Activated T-cell treated with anti-CD3 and anti-CD28 coated beads, Interleukin-2, amount 50 U/mL, for 4 hours (primary cell): ENCODE data around the gene KPTN. TPM values are rescaled to one million over a fixed set of nuclear protein-coding genes. Genes with fewer than 3 reads are reported as not detected.

Experiments used
- ATAC-seq, 2 donors: fragments of 200-7000 bp; cut with Tn5 transposase; one replicate each; pipeline ENCODE4 v1.10.0; 2021
- DNase-seq: peaks from one replicate; pipeline ENCODE4 v3.0.0-alpha.2; 2020
- H3K27me3 Mint-ChIP-seq: one replicate; pipeline ENCODE4 v1.8.0; 2021; ENCODE audit warnings: low read depth, mixed read lengths
- H3K36me3 Mint-ChIP-seq: one replicate; pipeline ENCODE4 v1.8.0; 2022; ENCODE audit warnings: mixed read lengths; ENCODE audit not compliant: insufficient read depth
- H3K4me1 Mint-ChIP-seq: one replicate; pipeline ENCODE4 v1.8.0; 2021; ENCODE audit warnings: low read depth, mixed read lengths
- H3K4me3 Mint-ChIP-seq: one replicate; pipeline ENCODE4 v1.8.0; 2021; ENCODE audit warnings: mild to moderate bottlenecking, moderate library complexity, mixed read lengths
- H3K9me3 Mint-ChIP-seq: one replicate; pipeline ENCODE4 v1.8.0; 2021; ENCODE audit warnings: mixed read lengths
- total RNA-seq, 3 donors: library from RNA; stranded (reverse); gene quantifications; one replicate each; pipeline ENCODE4 v1.2.1, GENCODE V29; 2021

KPTN gene
- total RNA-seq, 3 donors from 2014 or later: 12.3 to 17.4 (median 14.9) TPM

- Mint-ChIP-seq H3K9me3 (no peaks in the 10 kb centered on the region), H3K4me3 (peak overlapping the region; percentile 99), H3K27me3 (no peaks in the 10 kb centered on the region), H3K36me3 (no peaks in the 10 kb centered on the region), H3K4me1 (peaks cover 73% of the 10 kb centered on the region)
- ATAC-seq (no peak), DNase-seq (no peak)
Observed at GRCh38 chr19:47512183-47512947, 28.3 kb upstream of the KPTN start.

GRCh38 chr19:47511681-47512080 is 27.7 kb upstream of the KPTN start:
- no peak for ATAC-seq
- Mint-ChIP-seq H3K4me1 (peaks cover 67% of the 10 kb centered on the region), H3K27me3 (no peaks in the 10 kb centered on the region), H3K9me3 (no peaks in the 10 kb centered on the region), H3K4me3 (no peak overlapping the region), H3K36me3 (no peaks in the 10 kb centered on the region)
- DNase-seq: no peak

- no peaks in the 10 kb centered on the region for H3K27me3 Mint-ChIP-seq
- peaks cover 61% of the 10 kb centered on the region for H3K4me1 Mint-ChIP-seq
- ATAC-seq (no peak), DNase-seq (no peak)
- no peaks in the 10 kb centered on the region for H3K9me3 Mint-ChIP-seq
- H3K4me3 Mint-ChIP-seq: no peak overlapping the region
- no peaks in the 10 kb centered on the region for H3K36me3 Mint-ChIP-seq
Observed at GRCh38 chr19:47511128-47511517, 27.1 kb upstream of the KPTN start.

- Mint-ChIP-seq H3K27me3 (no peaks in the 10 kb centered on the region), H3K4me3 (no peak overlapping the region), H3K36me3 (no peaks in the 10 kb centered on the region), H3K9me3 (no peaks in the 10 kb centered on the region), H3K4me1 (peaks cover 56% of the 10 kb centered on the region)
- ATAC-seq: no peak
- DNase-seq: no peak
Observed at GRCh38 chr19:47510516-47511127, 26.6 kb upstream of the KPTN start.

- no peaks in the 10 kb centered on the region for H3K36me3 Mint-ChIP-seq
- no peaks in the 10 kb centered on the region for H3K9me3 Mint-ChIP-seq
- H3K4me1 Mint-ChIP-seq: peaks cover 53% of the 10 kb centered on the region
- DNase-seq (no peak), ATAC-seq (no peak)
- H3K27me3 Mint-ChIP-seq: no peaks in the 10 kb centered on the region
- no peak overlapping the region for H3K4me3 Mint-ChIP-seq
Observed at GRCh38 chr19:47509973-47510372, 26.0 kb upstream of the KPTN start.

GRCh38 chr19:47509170-47509847 is 25.3 kb upstream of the KPTN start:
- Mint-ChIP-seq H3K27me3 (no peaks in the 10 kb centered on the region), H3K36me3 (no peaks in the 10 kb centered on the region), H3K4me3 (no peak overlapping the region), H3K9me3 (no peaks in the 10 kb centered on the region), H3K4me1 (peaks cover 48% of the 10 kb centered on the region)
- ATAC-seq: no peak
- no peak for DNase-seq

GRCh38 chr19:47508721-47509120 is 24.7 kb upstream of the KPTN start:
- Mint-ChIP-seq H3K27me3 (no peaks in the 10 kb centered on the region), H3K4me3 (no peak overlapping the region), H3K36me3 (no peaks in the 10 kb centered on the region), H3K4me1 (peaks cover 44% of the 10 kb centered on the region), H3K9me3 (no peaks in the 10 kb centered on the region)
- ATAC-seq (no peak), DNase-seq (no peak)

- ATAC-seq (no peak), DNase-seq (no peak)
- no peak overlapping the region for H3K4me3 Mint-ChIP-seq
- no peaks in the 10 kb centered on the region for H3K9me3 Mint-ChIP-seq
- peaks cover 3% of the 10 kb centered on the region for H3K36me3 Mint-ChIP-seq
- no peaks in the 10 kb centered on the region for H3K27me3 Mint-ChIP-seq
- H3K4me1 Mint-ChIP-seq: peaks cover 37% of the 10 kb centered on the region
Observed at GRCh38 chr19:47507924-47508553, 24.0 kb upstream of the KPTN start.

GRCh38 chr19:47507012-47507411 is 23.0 kb upstream of the KPTN start:
- no peaks in the 10 kb centered on the region for H3K27me3 Mint-ChIP-seq

GRCh38 chr19:47506459-47506858 is 22.4 kb upstream of the KPTN start:
- Mint-ChIP-seq H3K27me3 (no peaks in the 10 kb centered on the region), H3K4me3 (no peak overlapping the region), H3K9me3 (no peaks in the 10 kb centered on the region), H3K36me3 (peaks cover 13% of the 10 kb centered on the region), H3K4me1 (peaks cover 21% of the 10 kb centered on the region)
- ATAC-seq (no peak), DNase-seq (no peak)

More at GRCh38 chr19:47507012-47507411, 23.0 kb upstream of the KPTN start:
- Mint-ChIP-seq H3K9me3 (no peaks in the 10 kb centered on the region), H3K4me1 (peaks cover 26% of the 10 kb centered on the region), H3K4me3 (no peak overlapping the region), H3K36me3 (peaks cover 10% of the 10 kb centered on the region)
- DNase-seq: no peak
- no peak for ATAC-seq

GRCh38 chr19:47505506-47505905 is 21.5 kb upstream of the KPTN start:
- ATAC-seq: no peak
- Mint-ChIP-seq H3K9me3 (no peaks in the 10 kb centered on the region), H3K27me3 (no peaks in the 10 kb centered on the region), H3K4me3 (no peak overlapping the region), H3K36me3 (peaks cover 17% of the 10 kb centered on the region), H3K4me1 (peaks cover 12% of the 10 kb centered on the region)
- DNase-seq: no peak

- ATAC-seq (no peak), DNase-seq (no peak)
- Mint-ChIP-seq H3K4me1 (peaks cover 2% of the 10 kb centered on the region), H3K27me3 (no peaks in the 10 kb centered on the region), H3K36me3 (peaks cover 21% of the 10 kb centered on the region), H3K4me3 (no peak overlapping the region), H3K9me3 (no peaks in the 10 kb centered on the region)
Observed at GRCh38 chr19:47503826-47504150, 19.8 kb upstream of the KPTN start.

GRCh38 chr19:47503130-47503825 is 19.3 kb upstream of the KPTN start:
- ATAC-seq (no peak), DNase-seq (no peak)
- Mint-ChIP-seq H3K4me3 (no peak overlapping the region), H3K4me1 (peaks cover 2% of the 10 kb centered on the region), H3K27me3 (no peaks in the 10 kb centered on the region), H3K36me3 (peaks cover 21% of the 10 kb centered on the region), H3K9me3 (no peaks in the 10 kb centered on the region)
